GM21367 (cell line): ENCODE results near the gene MALAT1.
"Not testable (repeated sequence)": the region's sequence is repeated elsewhere in the genome, so short reads cannot be mapped to it uniquely, and the experiment has no call there.

Experiments
- ATAC-seq: cut with Tn5 transposase; IDR thresholded peaks from one replicate; pipeline ENCODE4 v1.9.1; 2021; ENCODE audit not compliant: unreplicated experiment

MALAT1 gene

DNA sequence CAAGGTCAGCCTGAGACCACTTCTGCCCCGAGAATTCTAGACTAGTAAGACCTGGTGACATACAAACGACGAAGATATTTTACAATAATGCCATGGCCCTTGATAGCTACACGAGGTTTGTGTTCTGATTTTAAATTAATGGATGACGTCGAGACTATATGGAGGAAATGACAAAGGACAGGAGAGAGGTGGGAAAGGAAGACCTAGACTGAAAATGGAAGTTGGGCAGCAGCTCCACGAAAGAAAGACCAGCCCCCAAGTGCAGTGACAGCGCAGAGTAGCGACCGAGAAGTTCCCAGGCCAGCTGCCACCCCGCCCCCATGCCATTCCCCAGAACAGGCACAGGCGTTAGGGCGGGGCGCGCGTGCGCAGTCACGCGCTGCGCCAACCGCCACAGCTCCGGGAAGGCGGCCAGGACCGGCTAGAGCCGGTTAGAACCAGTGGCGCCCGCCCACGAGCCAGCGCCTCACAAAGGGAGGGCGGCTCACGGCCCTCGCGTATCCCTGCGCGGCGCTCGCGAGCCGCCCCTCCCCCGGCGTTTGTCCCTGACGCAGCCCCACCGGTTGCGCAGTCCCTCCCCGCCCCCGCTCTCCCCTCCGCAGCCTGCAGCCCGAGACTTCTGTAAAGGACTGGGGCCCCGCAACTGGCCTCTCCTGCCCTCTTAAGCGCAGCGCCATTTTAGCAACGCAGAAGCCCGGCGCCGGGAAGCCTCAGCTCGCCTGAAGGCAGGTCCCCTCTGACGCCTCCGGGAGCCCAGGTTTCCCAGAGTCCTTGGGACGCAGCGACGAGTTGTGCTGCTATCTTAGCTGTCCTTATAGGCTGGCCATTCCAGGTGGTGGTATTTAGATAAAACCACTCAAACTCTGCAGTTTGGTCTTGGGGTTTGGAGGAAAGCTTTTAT is 1.5 kb upstream of the MALAT1 start:
- ATAC-seq: peak; percentile 49

DNA sequence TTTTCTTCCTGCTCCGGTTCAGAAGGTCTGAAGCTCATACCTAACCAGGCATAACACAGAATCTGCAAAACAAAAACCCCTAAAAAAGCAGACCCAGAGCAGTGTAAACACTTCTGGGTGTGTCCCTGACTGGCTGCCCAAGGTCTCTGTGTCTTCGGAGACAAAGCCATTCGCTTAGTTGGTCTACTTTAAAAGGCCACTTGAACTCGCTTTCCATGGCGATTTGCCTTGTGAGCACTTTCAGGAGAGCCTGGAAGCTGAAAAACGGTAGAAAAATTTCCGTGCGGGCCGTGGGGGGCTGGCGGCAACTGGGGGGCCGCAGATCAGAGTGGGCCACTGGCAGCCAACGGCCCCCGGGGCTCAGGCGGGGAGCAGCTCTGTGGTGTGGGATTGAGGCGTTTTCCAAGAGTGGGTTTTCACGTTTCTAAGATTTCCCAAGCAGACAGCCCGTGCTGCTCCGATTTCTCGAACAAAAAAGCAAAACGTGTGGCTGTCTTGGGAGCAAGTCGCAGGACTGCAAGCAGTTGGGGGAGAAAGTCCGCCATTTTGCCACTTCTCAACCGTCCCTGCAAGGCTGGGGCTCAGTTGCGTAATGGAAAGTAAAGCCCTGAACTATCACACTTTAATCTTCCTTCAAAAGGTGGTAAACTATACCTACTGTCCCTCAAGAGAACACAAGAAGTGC is 661 bp upstream of the MALAT1 start:
- ATAC-seq: no peak

DNA sequence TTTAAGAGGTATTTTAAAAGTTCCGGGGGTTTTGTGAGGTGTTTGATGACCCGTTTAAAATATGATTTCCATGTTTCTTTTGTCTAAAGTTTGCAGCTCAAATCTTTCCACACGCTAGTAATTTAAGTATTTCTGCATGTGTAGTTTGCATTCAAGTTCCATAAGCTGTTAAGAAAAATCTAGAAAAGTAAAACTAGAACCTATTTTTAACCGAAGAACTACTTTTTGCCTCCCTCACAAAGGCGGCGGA is 193 bp upstream of the MALAT1 start:
- ATAC-seq: no peak

DNA sequence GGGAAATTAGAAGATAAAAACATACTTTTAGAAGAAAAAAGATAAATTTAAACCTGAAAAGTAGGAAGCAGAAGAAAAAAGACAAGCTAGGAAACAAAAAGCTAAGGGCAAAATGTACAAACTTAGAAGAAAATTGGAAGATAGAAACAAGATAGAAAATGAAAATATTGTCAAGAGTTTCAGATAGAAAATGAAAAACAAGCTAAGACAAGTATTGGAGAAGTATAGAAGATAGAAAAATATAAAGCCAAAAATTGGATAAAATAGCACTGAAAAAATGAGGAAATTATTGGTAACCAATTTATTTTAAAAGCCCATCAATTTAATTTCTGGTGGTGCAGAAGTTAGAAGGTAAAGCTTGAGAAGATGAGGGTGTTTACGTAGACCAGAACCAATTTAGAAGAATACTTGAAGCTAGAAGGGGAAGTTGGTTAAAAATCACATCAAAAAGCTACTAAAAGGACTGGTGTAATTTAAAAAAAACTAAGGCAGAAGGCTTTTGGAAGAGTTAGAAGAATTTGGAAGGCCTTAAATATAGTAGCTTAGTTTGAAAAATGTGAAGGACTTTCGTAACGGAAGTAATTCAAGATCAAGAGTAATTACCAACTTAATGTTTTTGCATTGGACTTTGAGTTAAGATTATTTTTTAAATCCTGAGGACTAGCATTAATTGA is 1.0 kb downstream of the MALAT1 start:
- ATAC-seq: no peak

DNA sequence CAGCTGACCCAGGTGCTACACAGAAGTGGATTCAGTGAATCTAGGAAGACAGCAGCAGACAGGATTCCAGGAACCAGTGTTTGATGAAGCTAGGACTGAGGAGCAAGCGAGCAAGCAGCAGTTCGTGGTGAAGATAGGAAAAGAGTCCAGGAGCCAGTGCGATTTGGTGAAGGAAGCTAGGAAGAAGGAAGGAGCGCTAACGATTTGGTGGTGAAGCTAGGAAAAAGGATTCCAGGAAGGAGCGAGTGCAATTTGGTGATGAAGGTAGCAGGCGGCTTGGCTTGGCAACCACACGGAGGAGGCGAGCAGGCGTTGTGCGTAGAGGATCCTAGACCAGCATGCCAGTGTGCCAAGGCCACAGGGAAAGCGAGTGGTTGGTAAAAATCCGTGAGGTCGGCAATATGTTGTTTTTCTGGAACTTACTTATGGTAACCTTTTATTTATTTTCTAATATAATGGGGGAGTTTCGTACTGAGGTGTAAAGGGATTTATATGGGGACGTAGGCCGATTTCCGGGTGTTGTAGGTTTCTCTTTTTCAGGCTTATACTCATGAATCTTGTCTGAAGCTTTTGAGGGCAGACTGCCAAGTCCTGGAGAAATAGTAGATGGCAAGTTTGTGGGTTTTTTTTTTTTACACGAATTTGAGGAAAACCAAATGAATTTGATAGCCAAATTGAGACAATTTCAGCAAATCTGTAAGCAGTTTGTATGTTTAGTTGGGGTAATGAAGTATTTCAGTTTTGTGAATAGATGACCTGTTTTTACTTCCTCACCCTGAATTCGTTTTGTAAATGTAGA is 1.7 kb downstream of the MALAT1 start:
- ATAC-seq: no peak

DNA sequence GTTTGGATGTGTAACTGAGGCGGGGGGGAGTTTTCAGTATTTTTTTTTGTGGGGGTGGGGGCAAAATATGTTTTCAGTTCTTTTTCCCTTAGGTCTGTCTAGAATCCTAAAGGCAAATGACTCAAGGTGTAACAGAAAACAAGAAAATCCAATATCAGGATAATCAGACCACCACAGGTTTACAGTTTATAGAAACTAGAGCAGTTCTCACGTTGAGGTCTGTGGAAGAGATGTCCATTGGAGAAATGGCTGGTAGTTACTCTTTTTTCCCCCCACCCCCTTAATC is 2.3 kb downstream of the MALAT1 start:
- no peak for ATAC-seq

DNA sequence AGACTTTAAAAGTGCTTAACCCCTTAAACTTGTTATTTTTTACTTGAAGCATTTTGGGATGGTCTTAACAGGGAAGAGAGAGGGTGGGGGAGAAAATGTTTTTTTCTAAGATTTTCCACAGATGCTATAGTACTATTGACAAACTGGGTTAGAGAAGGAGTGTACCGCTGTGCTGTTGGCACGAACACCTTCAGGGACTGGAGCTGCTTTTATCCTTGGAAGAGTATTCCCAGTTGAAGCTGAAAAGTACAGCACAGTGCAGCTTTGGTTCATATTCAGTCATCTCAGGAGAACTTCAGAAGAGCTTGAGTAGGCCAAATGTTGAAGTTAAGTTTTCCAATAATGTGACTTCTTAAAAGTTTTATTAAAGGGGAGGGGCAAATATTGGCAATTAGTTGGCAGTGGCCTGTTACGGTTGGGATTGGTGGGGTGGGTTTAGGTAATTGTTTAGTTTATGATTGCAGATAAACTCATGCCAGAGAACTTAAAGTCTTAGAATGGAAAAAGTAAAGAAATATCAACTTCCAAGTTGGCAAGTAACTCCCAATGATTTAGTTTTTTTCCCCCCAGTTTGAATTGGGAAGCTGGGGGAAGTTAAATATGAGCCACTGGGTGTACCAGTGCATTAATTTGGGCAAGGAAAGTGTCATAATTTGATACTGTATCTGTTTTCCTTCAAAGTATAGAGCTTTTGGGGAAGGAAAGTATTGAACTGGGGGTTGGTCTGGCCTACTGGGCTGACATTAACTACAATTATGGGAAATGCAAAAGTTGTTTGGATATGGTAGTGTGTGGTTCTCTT is 2.8 kb downstream of the MALAT1 start:
- no peak for ATAC-seq

DNA sequence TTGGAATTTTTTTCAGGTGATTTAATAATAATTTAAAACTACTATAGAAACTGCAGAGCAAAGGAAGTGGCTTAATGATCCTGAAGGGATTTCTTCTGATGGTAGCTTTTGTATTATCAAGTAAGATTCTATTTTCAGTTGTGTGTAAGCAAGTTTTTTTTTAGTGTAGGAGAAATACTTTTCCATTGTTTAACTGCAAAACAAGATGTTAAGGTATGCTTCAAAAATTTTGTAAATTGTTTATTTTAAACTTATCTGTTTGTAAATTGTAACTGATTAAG is 3.4 kb downstream of the MALAT1 start:
- no peak for ATAC-seq

DNA sequence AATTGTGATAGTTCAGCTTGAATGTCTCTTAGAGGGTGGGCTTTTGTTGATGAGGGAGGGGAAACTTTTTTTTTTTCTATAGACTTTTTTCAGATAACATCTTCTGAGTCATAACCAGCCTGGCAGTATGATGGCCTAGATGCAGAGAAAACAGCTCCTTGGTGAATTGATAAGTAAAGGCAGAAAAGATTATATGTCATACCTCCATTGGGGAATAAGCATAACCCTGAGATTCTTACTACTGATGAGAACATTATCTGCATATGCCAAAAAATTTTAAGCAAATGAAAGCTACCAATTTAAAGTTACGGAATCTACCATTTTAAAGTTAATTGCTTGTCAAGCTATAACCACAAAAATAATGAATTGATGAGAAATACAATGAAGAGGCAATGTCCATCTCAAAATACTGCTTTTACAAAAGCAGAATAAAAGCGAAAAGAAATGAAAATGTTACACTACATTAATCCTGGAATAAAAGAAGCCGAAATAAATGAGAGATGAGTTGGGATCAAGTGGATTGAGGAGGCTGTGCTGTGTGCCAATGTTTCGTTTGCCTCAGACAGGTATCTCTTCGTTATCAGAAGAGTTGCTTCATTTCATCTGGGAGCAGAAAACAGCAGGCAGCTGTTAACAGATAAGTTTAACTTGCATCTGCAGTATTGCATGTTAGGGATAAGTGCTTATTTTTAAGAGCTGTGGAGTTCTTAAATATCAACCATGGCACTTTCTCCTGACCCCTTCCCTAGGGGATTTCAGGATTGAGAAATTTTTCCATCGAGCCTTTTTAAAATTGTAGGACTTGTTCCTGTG is 3.9 kb downstream of the MALAT1 start:
- ATAC-seq: no peak

DNA sequence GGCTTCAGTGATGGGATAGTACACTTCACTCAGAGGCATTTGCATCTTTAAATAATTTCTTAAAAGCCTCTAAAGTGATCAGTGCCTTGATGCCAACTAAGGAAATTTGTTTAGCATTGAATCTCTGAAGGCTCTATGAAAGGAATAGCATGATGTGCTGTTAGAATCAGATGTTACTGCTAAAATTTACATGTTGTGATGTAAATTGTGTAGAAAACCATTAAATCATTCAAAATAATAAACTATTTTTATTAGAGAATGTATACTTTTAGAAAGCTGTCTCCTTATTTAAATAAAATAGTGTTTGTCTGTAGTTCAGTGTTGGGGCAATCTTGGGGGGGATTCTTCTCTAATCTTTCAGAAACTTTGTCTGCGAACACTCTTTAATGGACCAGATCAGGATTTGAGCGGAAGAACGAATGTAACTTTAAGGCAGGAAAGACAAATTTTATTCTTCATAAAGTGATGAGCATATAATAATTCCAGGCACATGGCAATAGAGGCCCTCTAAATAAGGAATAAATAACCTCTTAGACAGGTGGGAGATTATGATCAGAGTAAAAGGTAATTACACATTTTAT is 4.6 kb downstream of the MALAT1 start:
- no peak for ATAC-seq

DNA sequence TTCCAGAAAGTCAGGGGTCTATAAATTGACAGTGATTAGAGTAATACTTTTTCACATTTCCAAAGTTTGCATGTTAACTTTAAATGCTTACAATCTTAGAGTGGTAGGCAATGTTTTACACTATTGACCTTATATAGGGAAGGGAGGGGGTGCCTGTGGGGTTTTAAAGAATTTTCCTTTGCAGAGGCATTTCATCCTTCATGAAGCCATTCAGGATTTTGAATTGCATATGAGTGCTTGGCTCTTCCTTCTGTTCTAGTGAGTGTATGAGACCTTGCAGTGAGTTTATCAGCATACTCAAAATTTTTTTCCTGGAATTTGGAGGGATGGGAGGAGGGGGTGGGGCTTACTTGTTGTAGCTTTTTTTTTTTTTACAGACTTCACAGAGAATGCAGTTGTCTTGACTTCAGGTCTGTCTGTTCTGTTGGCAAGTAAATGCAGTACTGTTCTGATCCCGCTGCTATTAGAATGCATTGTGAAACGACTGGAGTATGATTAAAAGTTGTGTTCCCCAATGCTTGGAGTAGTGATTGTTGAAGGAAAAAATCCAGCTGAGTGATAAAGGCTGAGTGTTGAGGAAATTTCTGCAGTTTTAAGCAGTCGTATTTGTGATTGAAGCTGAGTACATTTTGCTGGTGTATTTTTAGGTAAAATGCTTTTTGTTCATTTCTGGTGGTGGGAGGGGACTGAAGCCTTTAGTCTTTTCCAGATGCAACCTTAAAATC is 5.3 kb downstream of the MALAT1 start:
- ATAC-seq: no peak

DNA sequence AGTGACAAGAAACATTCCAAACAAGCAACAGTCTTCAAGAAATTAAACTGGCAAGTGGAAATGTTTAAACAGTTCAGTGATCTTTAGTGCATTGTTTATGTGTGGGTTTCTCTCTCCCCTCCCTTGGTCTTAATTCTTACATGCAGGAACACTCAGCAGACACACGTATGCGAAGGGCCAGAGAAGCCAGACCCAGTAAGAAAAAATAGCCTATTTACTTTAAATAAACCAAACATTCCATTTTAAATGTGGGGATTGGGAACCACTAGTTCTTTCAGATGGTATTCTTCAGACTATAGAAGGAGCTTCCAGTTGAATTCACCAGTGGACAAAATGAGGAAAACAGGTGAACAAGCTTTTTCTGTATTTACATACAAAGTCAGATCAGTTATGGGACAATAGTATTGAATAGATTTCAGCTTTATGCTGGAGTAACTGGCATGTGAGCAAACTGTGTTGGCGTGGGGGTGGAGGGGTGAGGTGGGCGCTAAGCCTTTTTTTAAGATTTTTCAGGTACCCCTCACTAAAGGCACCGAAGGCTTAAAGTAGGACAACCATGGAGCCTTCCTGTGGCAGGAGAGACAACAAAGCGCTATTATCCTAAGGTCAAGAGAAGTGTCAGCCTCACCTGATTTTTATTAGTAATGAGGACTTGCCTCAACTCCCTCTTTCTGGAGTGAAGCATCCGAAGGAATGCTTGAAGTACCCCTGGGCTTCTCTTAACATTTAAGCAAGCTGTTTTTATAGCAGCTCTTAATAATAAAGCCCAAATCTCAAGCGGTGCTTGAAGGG is 6.0 kb downstream of the MALAT1 start:
- no peak for ATAC-seq

DNA sequence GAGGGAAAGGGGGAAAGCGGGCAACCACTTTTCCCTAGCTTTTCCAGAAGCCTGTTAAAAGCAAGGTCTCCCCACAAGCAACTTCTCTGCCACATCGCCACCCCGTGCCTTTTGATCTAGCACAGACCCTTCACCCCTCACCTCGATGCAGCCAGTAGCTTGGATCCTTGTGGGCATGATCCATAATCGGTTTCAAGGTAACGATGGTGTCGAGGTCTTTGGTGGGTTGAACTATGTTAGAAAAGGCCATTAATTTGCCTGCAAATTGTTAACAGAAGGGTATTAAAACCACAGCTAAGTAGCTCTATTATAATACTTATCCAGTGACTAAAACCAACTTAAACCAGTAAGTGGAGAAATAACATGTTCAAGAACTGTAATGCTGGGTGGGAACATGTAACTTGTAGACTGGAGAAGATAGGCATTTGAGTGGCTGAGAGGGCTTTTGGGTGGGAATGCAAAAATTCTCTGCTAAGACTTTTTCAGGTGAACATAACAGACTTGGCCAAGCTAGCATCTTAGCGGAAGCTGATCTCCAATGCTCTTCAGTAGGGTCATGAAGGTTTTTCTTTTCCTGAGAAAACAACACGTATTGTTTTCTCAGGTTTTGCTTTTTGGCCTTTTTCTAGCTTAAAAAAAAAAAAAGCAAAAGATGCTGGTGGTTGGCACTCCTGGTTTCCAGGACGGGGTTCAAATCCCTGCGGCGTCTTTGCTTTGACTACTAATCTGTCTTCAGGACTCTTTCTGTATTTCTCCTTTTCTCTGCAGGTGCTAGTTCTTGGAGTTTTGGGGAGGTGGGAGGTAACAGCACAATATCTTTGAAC is 6.8 kb downstream of the MALAT1 start:
- no peak for ATAC-seq

DNA sequence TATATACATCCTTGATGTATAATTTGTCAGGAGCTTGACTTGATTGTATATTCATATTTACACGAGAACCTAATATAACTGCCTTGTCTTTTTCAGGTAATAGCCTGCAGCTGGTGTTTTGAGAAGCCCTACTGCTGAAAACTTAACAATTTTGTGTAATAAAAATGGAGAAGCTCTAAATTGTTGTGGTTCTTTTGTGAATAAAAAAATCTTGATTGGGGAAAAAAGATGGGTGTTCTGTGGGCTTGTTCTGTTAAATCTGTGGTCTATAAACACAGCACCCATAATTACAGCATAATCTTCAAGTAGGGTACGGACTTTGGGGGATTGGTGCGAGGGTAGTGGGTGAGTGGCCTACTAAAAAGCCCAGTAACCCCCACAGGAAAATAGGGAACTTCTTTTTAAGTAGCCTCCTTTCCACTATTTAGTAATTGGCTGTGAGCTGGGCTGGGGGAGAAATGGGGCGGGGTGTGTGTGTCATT is 7.5 kb downstream of the MALAT1 start:
- ATAC-seq: no peak

DNA sequence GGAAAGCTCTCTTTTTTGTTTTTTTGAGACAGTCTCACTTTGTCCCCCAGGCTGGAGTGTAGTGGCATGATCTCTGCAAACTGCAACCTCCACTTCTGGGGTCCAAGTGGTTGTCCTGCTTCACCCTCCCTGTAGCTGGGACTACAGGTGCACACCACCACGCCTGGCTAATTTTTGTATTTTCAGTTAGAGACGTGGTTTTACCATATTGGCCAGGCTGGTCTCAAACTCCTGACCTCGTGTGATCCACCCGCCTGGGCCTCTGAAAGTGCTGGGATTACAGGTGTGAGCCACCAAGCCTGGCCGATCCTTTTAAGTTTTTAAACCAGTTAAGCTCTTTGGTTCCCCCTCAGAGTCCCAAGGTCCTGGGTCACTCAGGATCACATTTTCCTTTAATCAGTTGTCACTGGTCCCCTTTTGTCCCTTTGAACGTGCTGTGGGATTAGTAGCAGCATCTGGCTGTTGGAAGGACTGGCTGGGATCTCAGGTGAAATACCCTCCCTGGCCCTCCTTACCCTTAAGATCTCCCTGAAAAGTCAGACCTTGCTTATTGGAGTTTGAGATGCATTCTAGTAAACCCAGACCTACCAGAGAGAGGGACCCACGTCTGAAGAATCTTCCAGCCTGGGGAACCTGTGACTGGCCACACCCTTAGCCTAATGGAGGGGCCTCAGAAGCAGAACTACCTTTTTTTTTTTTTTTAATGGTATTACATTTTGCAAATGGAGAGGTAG is 8.1 kb downstream of the MALAT1 start:
- ATAC-seq: peak; percentile 16

DNA sequence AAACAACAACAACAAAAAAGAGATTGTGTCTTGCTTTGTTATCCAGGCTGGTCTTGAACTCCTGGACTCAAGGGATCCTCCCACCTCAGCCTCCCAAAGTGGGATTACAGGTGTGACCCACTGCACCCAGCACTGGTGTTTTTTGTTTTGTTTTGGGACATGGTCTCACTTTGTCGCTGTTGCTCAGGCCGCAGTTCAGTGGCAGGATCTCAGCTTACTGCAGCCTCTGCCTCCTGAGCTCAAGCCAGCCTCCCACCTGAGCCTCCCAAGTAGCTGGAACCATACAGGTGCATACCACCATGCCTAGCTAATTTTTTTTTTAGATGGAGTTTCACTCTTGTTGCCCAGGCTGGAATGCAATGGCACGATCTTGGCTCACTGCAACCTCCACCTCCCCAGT is 13.5 kb downstream of the MALAT1 start:
- ATAC-seq: not testable (repeated sequence)
